Activated CD4-positive, alpha-beta T cell treated with anti-CD3 and anti-CD28 coated beads for 24 hours (primary cell): Measurements from ENCODE around the gene WFS1.

Source experiments
- DNase-seq, 2 donors: peaks; one replicate each; pipeline ENCODE4 v3.0.0-alpha.2; 2020; ENCODE audit warnings: low read depth in 2 of 2

WFS1 gene

DNA sequence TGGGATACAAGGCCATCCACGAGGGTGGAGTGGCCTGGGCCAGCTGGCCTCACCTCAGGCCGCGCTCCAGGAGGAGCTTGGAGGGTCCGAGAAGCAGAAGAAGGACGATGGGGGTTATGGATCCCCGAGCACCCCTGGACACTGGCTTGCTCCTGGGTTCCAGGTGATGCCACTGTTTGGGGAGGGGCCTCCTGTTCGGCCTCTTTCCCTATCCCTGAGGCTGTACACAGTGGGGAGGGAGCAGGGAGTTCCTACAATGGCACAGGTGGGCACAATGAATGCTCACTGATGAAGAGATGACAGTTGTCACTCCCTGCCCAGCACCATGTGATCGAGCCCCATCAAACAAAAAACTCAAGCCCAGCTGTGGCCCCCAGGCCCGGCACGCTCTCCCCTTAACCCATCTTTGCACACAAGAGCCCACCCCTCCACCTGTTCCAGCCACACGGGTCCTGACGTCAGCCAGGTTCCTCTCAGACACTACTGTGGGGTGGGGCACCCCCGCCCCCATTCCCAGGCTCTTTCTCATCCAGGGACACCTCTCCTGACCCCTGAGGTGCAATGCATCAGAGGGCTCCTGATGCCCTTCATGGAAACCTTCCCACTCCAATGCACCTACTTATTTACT lies 70.3 kb downstream of the WFS1 start:
- no peak for DNase-seq

DNA sequence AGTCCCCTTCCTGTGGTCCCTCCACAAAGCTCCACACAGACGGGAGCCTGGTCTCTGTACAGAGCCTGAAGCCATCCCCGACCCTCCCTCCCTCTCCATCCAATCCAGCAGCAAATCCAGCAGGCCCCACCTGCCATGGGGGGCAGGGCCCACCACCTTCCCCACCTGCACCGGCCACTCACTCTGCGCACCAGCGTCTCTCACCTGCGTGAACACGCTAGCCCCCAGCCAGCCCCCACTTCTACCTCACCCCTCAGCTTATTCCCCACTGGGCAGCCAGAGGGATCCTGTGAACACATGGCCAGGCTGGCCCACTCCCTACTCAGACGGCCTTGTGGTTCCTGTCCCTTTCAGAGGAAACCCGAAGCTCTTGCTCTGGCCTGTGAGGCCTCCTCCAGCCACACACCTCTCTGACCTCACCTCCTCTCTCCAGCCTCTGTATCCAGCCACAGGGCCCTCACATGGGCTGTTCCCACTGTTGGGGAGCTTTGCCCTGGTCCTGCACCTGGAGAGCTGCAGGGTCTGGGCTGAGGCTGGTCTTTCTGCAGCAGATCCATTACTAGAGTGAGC lies 70.9 kb downstream of the WFS1 start:
- no peak for DNase-seq

DNA sequence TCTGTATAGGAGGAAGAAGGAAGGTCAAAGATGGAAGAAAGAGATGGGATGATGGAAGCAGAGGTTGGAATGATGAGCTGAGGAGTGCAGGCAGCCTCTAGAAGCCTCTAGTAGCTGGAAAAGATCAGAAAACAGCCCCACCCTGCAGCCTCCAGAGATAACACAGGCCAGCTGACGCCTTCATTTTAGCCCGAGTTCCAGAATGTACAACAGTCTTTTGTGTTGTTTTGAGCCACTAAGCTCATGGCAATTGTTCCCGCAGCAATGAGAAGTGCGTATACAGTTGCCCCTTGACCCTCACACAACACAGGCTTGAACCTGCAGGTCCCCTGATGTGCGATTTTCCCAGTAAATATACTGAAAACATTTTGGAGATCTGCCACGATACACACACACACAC lies 72.0 kb downstream of the WFS1 start:
- no peak for DNase-seq

DNA sequence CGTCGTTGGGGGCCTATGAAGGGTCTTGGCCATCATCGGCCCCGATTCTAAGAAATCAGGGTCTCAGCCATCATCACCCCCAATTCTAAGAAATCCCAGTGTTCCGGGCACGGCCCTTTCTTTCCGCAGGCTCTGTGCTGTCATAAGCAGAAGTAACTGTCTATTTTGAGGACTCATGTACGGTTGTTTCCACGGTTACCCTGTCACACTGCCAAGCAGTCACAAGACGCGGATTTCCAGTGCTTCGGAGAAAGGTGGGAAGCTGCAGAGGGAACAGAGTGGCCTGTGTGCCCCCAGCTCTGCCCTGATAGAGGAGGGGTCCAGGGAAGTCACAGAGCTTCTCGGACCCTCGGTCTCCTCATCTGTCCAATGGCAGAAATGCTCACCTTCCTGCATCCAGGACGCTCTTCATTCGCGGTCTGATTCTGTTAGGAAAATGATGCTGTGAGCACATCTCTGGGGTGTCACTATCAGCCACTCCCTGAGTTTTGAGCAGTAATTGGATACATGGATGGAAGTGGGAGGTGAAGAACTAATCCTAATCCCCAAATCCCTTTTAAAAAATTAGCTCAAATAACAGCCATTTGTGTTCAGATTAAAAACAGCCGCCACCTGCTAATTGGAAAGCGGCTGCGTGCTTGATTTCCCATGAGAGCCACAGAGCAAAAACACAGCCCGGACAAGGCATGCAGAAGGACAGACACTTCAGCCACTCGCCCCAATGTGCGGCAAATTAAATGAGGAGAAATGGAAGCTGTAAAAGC lies 73.1 kb downstream of the WFS1 start:
- DNase-seq, result no peak

DNA sequence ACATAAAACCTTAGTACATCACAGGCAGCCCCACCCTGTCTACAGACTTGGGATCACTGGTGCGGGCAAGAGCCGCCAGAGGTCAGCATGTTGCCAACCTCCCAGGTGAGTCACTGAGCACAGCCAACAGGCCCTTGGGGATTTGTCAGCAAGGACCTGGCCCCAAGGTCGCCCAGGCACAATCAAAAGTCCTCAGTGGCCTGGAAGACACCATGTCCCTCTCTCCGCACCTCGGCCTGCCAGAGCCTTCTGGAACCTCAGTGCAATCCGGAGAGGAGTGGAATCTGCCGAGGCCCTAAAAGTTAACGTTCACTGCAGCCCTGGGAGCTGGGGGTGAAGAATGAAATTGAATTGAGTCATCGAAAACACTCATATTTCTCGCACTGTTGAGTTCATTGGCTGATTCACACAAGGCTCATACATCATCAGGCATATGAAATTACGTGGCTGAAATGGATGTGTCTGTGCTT lies 74.3 kb downstream of the WFS1 start:
- DNase-seq, result no peak

DNA sequence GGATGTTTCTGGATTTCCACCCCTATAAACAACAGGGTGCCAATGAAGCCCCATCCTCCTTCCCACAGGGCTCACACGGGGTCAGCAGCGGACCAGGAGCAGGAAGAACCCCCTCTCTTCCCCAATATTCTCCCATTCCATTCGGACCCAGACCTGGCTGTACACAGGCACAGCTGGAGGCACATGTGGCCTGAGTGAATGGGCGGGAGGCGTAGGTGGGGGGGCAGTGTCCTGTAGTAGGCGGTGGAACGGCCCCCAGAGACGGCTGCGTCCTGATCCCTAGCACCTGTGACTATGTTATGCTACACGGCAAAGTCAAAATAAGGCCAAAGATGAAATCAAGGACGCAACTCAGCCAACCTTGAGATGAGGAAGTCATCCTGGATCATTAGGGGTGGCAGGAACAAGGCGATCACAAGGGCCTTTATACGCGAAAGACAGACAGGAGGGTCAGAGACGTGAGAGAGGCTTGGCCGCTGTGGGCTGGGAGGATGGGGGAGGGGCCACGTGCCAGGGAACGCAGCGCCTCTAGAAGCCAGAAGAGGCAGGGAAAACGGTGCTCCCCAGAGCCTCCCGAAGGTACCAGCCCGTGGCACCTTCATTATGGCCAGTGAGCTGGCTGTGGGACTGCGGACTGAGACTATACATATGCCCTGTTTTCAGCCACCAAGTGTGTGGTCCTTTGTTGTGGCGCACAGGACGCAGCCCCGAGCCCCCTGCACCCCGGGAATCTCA lies 75.6 kb downstream of the WFS1 start:
- no peak for DNase-seq

DNA sequence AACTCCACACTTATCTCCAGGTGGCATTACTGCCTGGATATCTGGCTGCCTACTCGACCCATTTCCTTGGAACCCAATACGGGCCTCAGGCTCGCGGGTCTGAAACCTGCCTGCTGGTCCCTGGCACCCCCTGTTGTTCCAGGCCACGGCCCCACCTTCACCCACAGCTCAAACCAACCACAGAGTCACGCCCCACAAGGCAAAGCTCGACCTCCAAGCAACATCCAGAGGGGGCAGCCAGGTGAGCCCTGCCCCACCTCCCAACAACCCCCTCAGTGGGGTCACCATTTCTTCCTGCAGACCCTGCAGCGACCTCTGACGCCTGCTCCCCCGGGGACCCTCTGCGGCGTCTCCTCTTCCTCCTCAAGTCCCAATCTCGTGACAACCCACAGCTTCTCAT lies 76.2 kb downstream of the WFS1 start:
- no peak for DNase-seq

DNA sequence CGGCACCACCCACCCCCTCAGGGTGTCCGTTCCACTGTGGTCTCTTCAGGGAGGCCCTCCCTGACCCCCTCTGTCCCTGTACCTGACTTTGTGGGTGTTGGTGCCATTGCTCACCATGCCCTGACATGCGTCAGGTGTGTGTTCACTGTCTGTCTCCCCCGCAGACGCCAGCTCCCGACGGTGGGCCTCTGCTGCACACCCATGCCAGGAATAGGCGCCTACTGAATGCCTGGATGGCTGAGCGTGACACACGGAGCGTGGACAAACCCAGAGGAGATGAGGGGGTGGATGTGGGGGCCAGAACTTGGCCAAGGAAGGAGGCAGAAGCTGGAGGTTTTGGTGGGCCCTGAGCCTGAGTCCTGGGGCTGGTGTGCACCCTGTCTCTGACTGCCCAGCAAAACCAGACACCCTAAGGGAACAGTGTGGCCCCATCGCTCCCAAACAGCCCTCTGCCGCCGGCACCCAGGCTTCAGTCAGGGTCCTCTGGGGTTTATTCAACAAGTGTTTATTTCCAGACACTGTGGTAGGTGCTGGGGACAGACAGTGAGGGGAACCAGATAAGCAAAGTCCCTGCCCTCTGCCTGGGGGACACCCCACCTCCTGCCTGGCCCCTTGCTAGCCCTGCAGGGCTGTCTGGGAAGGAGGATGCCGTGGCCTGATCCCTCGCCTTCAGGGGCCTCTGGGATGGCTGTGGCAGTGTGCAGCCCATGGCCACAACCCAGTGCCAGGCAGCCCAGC lies 76.9 kb downstream of the WFS1 start:
- no peak for DNase-seq

DNA sequence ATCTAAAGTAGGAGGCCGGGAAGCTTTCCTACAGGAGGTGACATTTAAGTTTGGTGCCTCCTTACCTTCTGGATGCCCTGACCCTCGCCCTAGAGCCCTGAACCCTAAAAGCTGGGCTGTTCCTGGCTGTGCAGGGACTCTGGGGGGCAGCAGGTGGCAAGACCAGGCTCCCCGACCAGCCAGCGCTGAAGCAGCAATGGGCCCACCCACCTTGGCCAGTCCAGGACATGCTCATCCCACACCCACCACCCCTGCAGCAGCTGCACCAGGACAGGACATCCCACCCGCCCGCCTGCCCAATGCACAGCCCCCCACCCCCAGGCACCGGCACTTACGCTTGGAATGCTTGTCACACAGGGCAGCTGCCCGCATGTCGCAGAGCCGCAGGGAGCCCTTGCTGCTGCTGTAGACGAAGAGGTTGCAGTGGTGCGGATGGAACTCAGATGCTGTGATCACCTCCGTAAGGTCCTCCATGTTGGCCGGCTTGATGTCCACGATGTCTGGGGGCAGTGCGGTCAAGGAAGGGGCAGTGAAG lies 77.9 kb downstream of the WFS1 start:
- no peak for DNase-seq

DNA sequence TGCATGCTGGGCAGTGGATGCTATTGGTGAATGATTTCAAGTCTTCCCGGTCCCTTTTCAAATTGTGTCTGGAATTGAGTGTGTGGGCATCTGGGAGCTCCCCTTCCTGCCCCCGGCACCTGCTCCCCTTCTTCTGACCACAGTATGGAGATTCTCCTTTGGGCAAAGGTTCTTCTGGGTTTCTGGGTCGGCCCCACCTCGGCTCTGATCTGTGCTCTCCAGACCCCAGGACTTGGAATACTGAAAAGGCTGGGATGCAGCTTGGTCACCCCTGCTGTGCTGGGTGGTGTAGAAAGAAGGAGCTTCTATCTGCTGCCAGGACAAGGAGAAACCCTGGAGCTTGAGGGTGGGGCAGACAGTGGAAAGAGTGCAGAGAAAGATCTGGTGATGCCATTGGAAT lies 78.8 kb downstream of the WFS1 start:
- DNase-seq, result no peak

DNA sequence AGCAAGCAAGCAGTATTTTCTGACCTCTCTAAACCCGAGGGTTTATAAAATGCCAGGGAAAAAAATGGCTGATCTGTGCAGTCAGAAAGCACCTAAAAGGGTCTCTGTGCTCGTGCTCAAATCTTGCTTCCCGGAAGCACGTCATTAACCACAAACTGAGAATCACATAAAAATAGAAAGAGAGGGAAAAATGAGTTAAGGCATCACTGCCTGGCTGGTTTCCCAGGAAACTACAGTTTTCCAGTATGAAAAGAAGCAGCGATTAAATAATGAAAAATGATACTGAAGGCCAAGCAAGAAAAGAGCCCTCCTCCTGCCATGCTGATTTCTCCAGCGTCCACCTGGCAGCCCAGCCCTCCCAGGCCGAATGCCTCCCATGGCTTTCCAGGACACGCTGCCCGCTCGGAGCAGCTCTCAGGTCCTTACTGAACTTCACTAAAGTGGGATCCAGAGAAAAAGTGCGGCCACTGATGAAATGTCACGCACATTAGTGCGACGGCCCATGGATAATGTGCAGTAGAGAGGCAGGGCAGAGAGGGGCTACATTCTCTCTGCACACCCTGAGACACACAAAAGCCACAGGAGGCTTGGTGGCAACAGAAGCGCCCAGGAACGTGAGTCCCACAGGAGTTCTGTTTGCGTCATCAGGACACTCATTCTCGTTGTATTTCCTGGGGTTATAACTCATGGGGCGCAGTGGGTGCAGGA lies 80.4 kb downstream of the WFS1 start:
- DNase-seq, result no peak

DNA sequence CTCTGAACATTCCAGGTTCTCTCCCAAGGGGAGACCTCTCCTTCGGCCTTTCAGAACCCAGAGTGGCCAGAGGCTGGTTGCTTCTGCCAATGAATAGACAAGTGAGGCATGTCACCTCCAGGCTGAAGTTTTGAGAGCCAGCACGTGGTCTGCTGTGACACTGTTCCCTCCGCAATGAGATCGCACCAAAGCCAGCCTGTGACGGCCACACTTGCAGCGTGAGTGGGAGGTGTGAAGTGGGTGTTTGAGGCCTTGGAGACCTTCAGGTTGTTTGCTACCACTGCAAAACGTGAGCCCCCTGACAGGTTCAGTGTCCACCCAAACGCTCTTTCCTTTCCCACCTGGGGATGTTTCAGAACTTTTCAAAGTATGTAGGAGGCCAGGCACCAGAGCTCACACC lies 81.0 kb downstream of the WFS1 start:
- no peak for DNase-seq

DNA sequence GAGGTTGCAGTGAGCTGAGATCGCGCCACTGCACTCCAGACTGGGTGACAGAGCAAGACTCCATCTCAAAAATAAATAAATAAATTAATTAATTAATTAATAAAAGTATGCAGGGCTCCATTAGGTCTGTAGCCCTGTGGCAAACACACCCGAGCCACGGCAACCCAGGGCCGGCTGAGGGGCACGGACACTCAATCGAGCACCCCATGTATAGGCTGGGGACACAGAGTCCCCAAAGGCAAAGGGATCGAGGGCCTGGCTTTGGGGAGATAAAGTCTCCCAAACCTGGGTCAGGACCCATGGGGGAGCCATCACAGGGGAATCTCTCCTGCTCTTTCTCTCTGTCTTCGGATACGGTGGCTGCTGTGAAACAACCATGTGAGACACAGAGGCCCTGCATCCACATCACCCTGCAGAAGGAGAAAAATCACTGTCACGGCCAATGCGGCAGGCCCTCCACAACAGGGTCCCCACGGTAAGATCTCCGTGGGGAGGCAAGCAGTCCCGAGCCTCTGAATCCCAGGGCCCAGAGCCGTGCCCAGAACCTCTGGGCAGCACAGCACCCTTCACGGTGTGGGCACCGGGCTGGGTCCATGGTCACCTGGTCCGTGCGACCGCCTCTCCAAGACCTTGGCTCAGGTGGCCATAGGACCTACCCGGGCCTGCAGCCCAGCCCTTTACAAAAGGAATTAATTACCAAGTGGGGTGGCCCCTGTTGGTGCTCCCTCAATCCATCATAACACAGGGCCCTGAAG lies 81.8 kb downstream of the WFS1 start:
- no peak for DNase-seq

DNA sequence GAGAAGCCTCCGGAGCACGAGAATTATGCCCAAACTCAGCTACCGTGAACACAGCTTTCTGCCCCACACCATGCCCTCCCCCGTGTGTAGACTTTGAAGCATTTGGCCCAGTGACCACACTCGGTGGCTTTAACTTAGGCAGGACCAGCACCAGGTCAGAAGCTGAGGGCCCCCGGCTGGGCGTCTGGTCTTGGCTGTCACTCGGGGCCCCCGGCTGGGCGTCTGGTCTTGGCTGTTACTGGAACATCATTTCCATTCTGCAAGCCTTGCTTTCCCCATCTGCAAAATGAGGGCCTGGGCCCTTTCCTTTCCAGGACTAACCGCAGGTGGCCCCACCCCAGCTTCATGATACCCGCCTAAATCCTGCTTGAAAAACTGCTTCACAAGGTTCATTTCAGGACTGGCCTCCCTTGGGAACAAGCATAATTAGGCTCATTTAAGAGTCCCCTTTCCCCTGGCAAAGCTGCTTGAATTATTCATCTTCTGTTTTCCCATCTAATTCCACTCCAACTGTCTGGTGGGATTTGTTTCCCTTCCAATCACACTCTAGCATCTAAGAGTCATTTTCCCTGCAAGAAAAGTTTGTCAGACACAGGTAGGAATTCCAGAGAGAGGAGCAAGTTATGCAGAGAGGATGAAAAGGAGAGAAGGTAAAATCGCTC lies 82.5 kb downstream of the WFS1 start:
- no peak for DNase-seq
